GM03348 (cell line): ENCODE data around the gene HLA-DQB2.

ENCODE experiments used
- DNase-seq: peaks from one replicate; pipeline ENCODE4 v3.0.0; 2012; ENCODE audit warnings: low spot score

HLA-DQB2 gene

GRCh38 chr6:32744776-32745175 lies 18.6 kb downstream of the HLA-DQB2 start:
- DNase-seq = no peak

GRCh38 chr6:32742374-32742773 lies 21.0 kb downstream of the HLA-DQB2 start:
- DNase-seq = no peak

- no peak for DNase-seq
Measured at GRCh38 chr6:32741031-32741960, 22.0 kb downstream of the HLA-DQB2 start, which contains the start of gene HLA-DQA2. HLA-DQA2 (plus strand) TSS chr6:32741391; CDS start chr6:32741444, 53 bp downstream.

- no peak for DNase-seq
Measured at GRCh38 chr6:32738126-32738525, 25.2 kb downstream of the HLA-DQB2 start.

GRCh38 chr6:32718879-32719278 lies 44.5 kb downstream of the HLA-DQB2 start:
- DNase-seq = no peak

- DNase-seq = no peak
Measured at GRCh38 chr6:32716396-32716795, 46.9 kb downstream of the HLA-DQB2 start.

GRCh38 chr6:32713241-32713640 lies 50.1 kb downstream of the HLA-DQB2 start:
- DNase-seq = no peak

- no peak for DNase-seq
Measured at GRCh38 chr6:32709625-32710024, 53.7 kb downstream of the HLA-DQB2 start.
